ENCODE results near the gene FAM186B. TPM values are rescaled to one million over a fixed set of nuclear protein-coding genes. Genes with fewer than 3 reads are reported as not detected.
"Not testable (repeated sequence)": the region's sequence is repeated elsewhere in the genome, so short reads cannot be mapped to it uniquely, and the experiment has no call there.

The FAM186B gene
- total RNA-seq, 1 experiment from 2014 or later: 0.03 TPM

- no peak for DNase-seq (ENCODE audit: low spot score)
These were observed 30.2 kb upstream of the FAM186B start for GRCh38 chr12:49635656-49636055.

DNA sequence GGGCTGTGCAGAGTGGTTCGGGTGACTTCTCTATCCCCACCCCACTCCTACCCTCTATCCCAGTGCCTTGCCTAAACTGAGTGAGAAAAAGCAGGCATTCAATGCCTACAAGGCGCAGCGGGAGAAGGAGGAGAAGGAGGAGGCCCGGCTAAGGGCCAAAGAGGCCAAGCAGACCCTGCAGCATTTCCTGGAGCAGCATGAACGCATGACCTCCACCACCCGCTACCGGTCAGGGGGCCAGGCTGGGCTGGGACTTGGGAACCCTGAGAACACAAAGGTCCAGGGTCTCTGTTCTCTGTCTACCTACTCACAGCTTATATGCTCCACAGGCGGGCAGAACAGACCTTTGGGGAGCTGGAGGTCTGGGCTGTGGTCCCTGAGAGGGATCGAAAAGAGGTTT lies 29.6 kb upstream of the FAM186B start:
- no peak for DNase-seq (ENCODE audit: low spot score)

DNA sequence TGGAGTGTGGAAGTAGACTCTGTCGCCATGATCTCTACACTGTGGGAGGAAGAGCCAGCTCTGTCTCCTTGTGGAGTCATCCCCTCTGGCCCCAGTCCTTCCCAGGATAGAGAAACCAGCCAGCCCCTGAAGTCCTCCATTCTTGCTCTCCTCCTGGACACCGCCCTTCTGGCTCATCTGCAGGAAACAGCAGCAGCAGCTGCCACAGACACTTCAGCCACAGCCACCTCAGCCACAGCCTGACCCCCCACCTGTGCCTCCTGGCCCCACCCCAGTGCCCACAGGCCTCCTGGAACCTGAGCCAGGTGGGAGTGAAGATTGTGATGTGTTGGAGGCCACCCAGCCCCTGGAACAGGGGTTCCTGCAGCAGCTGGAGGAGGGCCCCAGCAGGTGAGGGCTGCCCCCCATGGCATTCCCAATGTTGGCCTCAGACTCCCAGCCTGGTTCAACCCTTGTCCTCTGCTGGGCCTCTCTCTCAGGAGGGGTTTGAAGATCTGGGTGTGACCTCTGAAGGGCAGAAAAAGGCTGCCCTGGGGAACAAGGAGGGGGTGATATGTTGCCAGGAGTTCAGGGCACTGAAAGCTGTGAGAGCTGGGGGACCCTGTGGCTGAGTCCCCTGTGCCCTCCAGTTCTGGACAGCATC lies 28.4 kb upstream of the FAM186B start:
- no peak for DNase-seq (ENCODE audit: low spot score)

- no peak for DNase-seq (ENCODE audit: low spot score)
These were observed 27.7 kb upstream of the FAM186B start for GRCh38 chr12:49632986-49633702.

- DNase-seq (ENCODE audit: low spot score): no peak
These were observed 27.0 kb upstream of the FAM186B start for GRCh38 chr12:49632401-49632800.

GRCh38 chr12:49631336-49631907 lies 26.0 kb upstream of the FAM186B start:
- DNase-seq (ENCODE audit: low spot score): no peak

- no peak for DNase-seq (ENCODE audit: low spot score)
These were observed 22.4 kb upstream of the FAM186B start for GRCh38 chr12:49627752-49628360.

GRCh38 chr12:49626836-49627235 lies 21.4 kb upstream of the FAM186B start:
- DNase-seq (ENCODE audit: low spot score): no peak

- no peak for DNase-seq (ENCODE audit: low spot score)
These were observed 20.9 kb upstream of the FAM186B start for GRCh38 chr12:49626169-49626835.

GRCh38 chr12:49624921-49625577 lies 19.6 kb upstream of the FAM186B start:
- no peak for DNase-seq (ENCODE audit: low spot score)

- DNase-seq (ENCODE audit: low spot score): peak; percentile 85
These were observed 17.9 kb upstream of the FAM186B start, which contains the start of gene PRPF40B for GRCh38 chr12:49623142-49623904. TSS of gene PRPF40B (plus strand) at chr12:49623561. CDS start at chr12:49623591, 30 bp downstream.

DNA sequence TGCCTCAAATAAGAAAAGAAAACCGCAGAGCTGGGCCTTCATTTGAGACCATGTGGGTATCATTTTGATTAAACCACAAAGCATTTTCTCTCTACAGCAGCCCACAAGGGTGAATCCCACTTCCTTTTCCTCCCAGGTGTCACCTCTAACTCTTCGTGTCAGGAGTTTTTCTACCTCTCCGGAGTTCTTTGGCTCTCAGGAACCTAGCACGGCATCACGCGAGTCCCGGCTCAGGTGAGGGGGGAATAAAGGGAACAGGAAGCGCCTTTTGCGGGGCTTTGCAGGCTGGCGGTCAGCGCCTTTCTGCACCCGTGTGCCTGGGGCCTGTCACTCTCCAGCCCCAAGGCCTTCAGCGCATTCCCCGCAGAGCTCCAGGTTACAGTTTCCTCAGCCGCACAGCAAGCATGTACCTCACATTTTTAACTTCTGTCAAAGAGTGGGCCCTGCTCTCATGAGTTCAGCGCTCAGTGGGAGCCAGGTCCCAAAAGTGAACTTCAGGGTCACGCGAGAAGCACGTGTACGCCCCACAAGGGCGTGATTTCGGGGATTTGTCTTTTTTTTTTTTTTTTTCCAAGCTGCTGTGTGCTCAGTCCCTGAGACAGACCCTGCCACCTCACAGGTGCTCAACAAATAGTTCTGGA lies 17.2 kb upstream of the FAM186B start:
- DNase-seq (ENCODE audit: low spot score): no peak

DNA sequence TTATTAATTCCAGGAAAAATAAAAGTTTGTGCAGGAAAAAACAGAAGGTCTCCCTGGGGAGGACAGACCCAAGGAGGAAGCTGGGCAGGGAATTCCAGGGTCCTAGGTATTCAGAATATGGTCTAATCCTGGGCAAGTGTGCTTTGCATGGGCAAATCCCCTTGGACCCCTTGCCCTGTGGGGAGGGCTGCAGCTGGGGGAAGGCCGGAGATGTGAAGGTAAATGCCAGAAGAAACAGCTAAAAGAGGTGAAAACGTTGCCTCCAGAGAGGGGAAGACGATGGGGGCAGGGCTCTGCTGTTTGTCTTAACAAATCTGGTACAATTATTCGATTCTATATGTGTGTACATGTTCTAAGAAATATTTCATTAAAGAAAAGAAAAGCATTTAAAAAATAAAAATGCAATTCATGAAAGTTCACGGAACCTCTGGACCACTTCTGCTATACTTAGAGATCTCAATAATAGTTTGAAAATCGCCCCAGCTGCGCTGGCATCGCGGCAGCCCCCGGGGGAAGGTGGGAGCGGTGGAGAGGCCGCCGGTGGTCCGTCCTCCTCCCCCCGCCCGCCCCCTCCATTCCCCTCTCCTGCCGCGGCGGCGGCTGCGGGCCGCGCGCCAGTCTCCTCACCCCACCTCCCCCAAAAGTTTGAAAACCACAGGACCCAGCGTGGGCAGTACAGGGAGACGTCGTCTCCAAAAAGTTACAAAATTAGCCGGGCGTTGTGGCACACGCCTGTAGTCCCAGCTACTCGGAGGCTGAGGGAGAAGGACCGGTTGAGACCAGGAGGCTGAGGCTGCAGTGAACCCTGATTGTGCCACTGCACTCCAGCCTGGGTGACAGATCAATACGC lies 16.4 kb upstream of the FAM186B start:
- no peak for DNase-seq (ENCODE audit: low spot score)

DNA sequence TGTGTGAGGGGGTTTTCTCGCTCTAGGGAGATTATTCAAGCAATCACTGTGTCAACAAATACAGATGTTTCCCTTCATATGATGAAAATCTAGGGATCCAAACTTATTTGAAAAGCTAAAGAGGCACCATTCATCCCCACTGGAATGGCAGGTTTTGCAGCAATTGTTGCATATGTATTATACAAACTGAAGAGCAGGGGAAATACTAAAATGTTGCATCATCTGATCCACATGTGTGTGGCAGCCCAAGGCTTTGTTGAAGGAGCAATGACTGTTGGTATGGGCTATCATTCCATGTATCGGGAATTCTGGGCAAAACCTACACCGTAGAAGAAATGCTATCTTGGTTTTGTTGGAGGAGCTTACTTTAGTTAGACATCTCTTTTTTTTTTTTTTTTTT lies 13.8 kb upstream of the FAM186B start:
- DNase-seq (ENCODE audit: low spot score): no peak

GRCh38 chr12:49618576-49618975 lies 13.1 kb upstream of the FAM186B start:
- no peak for DNase-seq (ENCODE audit: low spot score)

DNA sequence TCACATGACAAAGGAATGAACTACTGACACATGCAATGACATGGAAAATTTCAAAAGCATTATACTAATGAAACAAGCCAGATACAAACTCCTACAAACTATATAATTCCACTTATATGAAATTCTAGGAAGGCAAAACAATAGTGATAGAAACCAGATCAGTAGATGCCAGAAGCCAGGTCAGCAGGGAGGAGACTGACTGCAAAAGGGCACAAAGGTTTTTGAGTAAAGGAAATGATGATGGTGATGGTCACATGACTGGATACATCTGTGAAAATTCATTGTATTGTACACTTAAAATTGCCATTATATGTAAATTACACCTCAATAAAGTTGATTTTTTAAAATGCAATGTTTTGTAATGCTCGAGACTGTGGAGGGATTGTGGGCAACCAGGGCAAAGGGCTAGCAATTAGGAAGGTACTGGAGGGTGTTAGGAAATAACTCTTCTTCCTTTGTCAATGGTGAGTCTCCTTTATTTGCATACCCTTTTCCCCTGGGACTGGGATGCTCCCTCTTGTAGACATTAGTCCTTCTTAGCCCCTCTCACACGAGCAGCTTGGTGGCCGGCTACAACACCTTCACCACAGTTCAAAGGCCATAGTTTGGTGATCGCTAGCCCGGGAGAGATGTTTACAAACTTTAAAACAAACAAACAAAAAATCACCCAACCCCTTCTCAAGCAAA lies 11.2 kb upstream of the FAM186B start:
- no peak for DNase-seq (ENCODE audit: low spot score)

- DNase-seq (ENCODE audit: low spot score): no peak
These were observed 10.3 kb upstream of the FAM186B start for GRCh38 chr12:49615725-49616124.

DNA sequence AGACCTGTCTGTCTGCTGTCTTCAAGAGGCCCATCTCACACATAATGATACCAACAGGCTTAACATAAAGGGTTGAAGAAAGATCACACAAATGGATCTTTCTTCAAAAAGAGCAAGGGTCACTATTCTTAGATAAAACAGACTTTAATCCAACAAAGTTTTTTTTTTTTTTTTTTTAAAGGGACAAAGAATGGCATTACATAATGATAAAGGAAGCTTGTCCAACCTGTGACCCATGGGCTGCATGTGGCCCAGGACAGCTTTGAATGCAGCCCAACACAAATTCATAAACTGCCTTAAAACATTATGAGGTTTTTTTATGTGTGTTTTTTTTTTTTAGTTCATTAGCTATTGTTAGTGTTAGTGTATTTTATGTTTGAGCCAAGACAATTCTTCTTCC lies 6.8 kb upstream of the FAM186B start:
- no peak for DNase-seq (ENCODE audit: low spot score)

GRCh38 chr12:49610785-49611184 lies 5.3 kb upstream of the FAM186B start:
- not testable (repeated sequence) for DNase-seq (ENCODE audit: low spot score)
